ENCODE measurements around the gene SIGLEC12. TPM values are rescaled to one million over a fixed set of nuclear protein-coding genes. Genes with fewer than 3 reads are reported as not detected.

The SIGLEC12 gene
- total RNA-seq, 1 donor from 2014 or later, result not detected

GRCh38 chr19:51458051-51458645 lies 43.5 kb downstream of the SIGLEC12 start, which contains the start of gene SIGLEC8:
SIGLEC8 (minus strand) TSS chr19:51458454; CDS start chr19:51458387, 67 bp downstream.
- Mint-ChIP-seq H3K9me3 (peaks cover 14% of the 10 kb centered on the region), H3K4me3 (no peak within 1 kb of the TSS), H3K27ac (no peak within 1 kb of the TSS), H3K27me3 (ENCODE audit: low read depth) (peaks cover 9% of the 10 kb centered on the region), H3K4me1 (no peaks in the 10 kb centered on the region), H3K36me3 (no peaks in the 10 kb centered on the region)
- no peak for TF ChIP-seq CTCF (IDR thresholded peaks at IDR 0.05; ENCODE audit: unreplicated experiment)
- no peak for DNase-seq (ENCODE audit: low spot score in 2 of 2, unreplicated experiment in 2 of 2)

GRCh38 chr19:51457351-51458013 lies 44.1 kb downstream of the SIGLEC12 start:
- Mint-ChIP-seq H3K27ac (no peak overlapping the region), H3K27me3 (ENCODE audit: low read depth) (peaks cover 5% of the 10 kb centered on the region), H3K4me1 (no peaks in the 10 kb centered on the region), H3K36me3 (no peaks in the 10 kb centered on the region), H3K4me3 (no peak overlapping the region), H3K9me3 (peaks cover 14% of the 10 kb centered on the region)
- no peak for TF ChIP-seq CTCF (IDR thresholded peaks at IDR 0.05; ENCODE audit: unreplicated experiment)
- DNase-seq (ENCODE audit: low spot score in 2 of 2, unreplicated experiment in 2 of 2), result no peak

GRCh38 chr19:51456541-51457290 lies 44.9 kb downstream of the SIGLEC12 start:
- Mint-ChIP-seq H3K36me3 (no peaks in the 10 kb centered on the region), H3K27ac (no peak overlapping the region), H3K4me3 (no peak overlapping the region), H3K4me1 (no peaks in the 10 kb centered on the region), H3K27me3 (ENCODE audit: low read depth) (peaks cover under 1% of the 10 kb centered on the region), H3K9me3 (peaks cover 17% of the 10 kb centered on the region)
- no peak for DNase-seq (ENCODE audit: low spot score in 2 of 2, unreplicated experiment in 2 of 2)
- TF ChIP-seq CTCF (IDR thresholded peaks at IDR 0.05; ENCODE audit: unreplicated experiment), result no peak

GRCh38 chr19:51450730-51451307 lies 50.8 kb downstream of the SIGLEC12 start:
- peaks cover 33% of the 10 kb centered on the region for H3K9me3 Mint-ChIP-seq
- no peak for DNase-seq (ENCODE audit: low spot score in 2 of 2, unreplicated experiment in 2 of 2)
- no peak for TF ChIP-seq CTCF (IDR thresholded peaks at IDR 0.05; ENCODE audit: unreplicated experiment)
- H3K36me3 Mint-ChIP-seq, result no peaks in the 10 kb centered on the region
- H3K4me3 Mint-ChIP-seq, result no peak overlapping the region
- no peaks in the 10 kb centered on the region for H3K4me1 Mint-ChIP-seq
- no peak overlapping the region for H3K27ac Mint-ChIP-seq
- H3K27me3 Mint-ChIP-seq (ENCODE audit: low read depth), result no peaks in the 10 kb centered on the region

GRCh38 chr19:51448411-51449016 lies 53.1 kb downstream of the SIGLEC12 start:
- TF ChIP-seq CTCF (IDR thresholded peaks at IDR 0.05; ENCODE audit: unreplicated experiment), result no peak
- peaks cover 29% of the 10 kb centered on the region for H3K9me3 Mint-ChIP-seq
- no peak overlapping the region for H3K27ac Mint-ChIP-seq
- no peak overlapping the region for H3K4me3 Mint-ChIP-seq
- DNase-seq (ENCODE audit: low spot score in 2 of 2, unreplicated experiment in 2 of 2), result no peak
- H3K4me1 Mint-ChIP-seq, result no peaks in the 10 kb centered on the region
- no peaks in the 10 kb centered on the region for H3K36me3 Mint-ChIP-seq
- H3K27me3 Mint-ChIP-seq (ENCODE audit: low read depth), result no peaks in the 10 kb centered on the region

Measured in mesothelial cell of epicardium (in vitro differentiated cells).